ENCODE data around the gene TAOK1. TPM values are rescaled to one million over a fixed set of nuclear protein-coding genes. Genes with fewer than 3 reads are reported as not detected.

TAOK1 gene
- total RNA-seq, 1 experiment from 2014 or later: 56.3 TPM

DNA sequence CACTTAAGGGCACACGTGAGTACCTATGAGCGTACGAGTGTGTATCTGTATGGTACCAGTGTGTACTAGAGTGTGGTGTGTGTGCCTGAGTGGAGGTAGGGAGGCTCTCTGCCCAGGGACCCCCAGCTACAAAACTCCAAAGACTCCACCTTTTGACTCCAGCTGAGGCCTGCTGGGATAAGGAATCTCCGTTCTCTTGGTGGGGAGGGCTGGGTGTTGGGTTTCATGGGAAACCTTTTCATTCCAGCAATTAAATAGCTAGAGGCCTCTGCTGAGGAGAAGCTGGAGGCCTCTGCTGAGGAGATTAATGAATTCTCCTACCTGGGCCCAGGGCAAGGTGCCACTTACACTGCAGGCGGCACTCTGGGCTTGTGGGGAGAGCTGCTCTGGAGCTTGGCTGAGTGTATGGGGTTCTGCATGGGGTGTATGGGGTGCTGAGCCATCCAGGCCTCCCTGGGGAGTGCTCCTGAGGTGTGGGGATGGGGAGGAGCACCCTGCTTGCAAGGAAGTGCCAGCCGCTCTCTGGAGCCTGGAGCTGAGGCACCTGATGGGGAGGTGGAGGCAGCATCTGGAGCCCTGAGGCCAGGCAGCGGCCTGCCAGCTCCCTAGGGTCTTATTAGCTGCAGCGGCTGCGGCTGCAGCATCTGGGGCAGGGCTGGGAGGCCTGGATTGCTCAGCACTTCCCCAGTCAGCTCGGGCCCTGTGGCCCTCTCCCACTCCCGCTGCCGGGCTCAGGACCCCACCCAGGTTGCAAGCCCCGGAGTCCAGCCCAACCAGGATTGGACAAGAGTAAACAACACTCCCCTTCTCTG is 207.4 kb downstream of the TAOK1 start:
- H3K27ac ChIP-seq (ENCODE audit: low read depth, low read length): no peak overlapping the region
- H3K9me2 ChIP-seq (ENCODE audit: insufficient read depth): no peaks in the 10 kb centered on the region
- H3K4me2 ChIP-seq (ENCODE audit: low read length): no peak overlapping the region
- RAD21 ChIA-PET (ENCODE audit: low non-redundant PET in 1 of 2, low total read pairs in 2 of 2, uncharacterized antibody in 2 of 2, unreplicated experiment in 2 of 2): no interaction called here
- H3K9me3 ChIP-seq (ENCODE audit: control insufficient read depth in 1 of 2, insufficient read depth in 1 of 2, low read depth in 1 of 2, low read length in 2 of 2): no peaks in the 10 kb centered on the region
- CTCF ChIA-PET: interaction anchor here (2.1 kb wide), 1 partner anchor 20 kb away, joined by 11 read pairs; no protein-coding TSS in a partner anchor
- H3K4me1 ChIP-seq (ENCODE audit: control insufficient read depth in 1 of 2, insufficient read depth in 2 of 2, low read length in 2 of 2): peaks cover 12 to 27% of the 10 kb centered on the region in 2 experiments
- DNase-seq (ENCODE audit: low read depth, low spot score) (no peak), ATAC-seq (no peak)
- BruUV-seq (replicated peaks): no TSS peak
- no peaks in the 10 kb centered on the region for H3K27me3 ChIP-seq (ENCODE audit: insufficient read depth, low read length)
- H3K9ac ChIP-seq (ENCODE audit: low read length): no peak overlapping the region
- peaks cover 56% of the 10 kb centered on the region for H3K79me2 ChIP-seq (ENCODE audit: insufficient read depth, low read length)
- intact Hi-C loops (cut with micrococcal nuclease): loop anchor here (10.0 kb wide), 1 partner anchor 453 kb away; no protein-coding TSS in a partner anchor
- H4K20me1 ChIP-seq (ENCODE audit: insufficient read depth): no peaks in the 10 kb centered on the region
- H3K36me3 ChIP-seq (ENCODE audit: control insufficient read depth in 1 of 2, insufficient read depth in 2 of 2, low read length in 2 of 2): no peaks in the 10 kb centered on the region
- no peak overlapping the region for H3K4me3 ChIP-seq (replicated peaks in 1 of 2; ENCODE audit: low read depth in 1 of 2, low read length in 2 of 2)
- POLR2A ChIA-PET: no interaction called here
- H2AFZ ChIP-seq (ENCODE audit: low read depth, low read length, poor library complexity, severe bottlenecking): no peak overlapping the region
- TF ChIP-seq CTCF (IDR thresholded peaks at IDR 0.05 in 2 of 3, conservative IDR thresholded peaks at IDR 0.05 in 1 of 3; ENCODE audit: borderline replicate concordance in 1 of 3, insufficient read depth in 1 of 3, low read depth in 2 of 3, low read length in 2 of 3): no peak
- no peak for TF ChIP-seq FOSL1 (IDR thresholded peaks at IDR 0.05; ENCODE audit: low read depth)
- no peak for TF ChIP-seq YY1 (IDR thresholded peaks at IDR 0.05; ENCODE audit: extremely low read depth, insufficient replicate concordance, low read depth, low read length)

Other genes starting within 250 kb of the TAOK1 start
- 37.2 TPM for gene MYO18A, start 210.0 kb upstream of the TAOK1 start, total RNA-seq (2021; ENCODE audit: unreplicated experiment)
- not detected for gene CRYBA1, start 143.5 kb upstream of the TAOK1 start, total RNA-seq (2021; ENCODE audit: unreplicated experiment)
- gene NUFIP2, start 96.2 kb upstream of the TAOK1 start, total RNA-seq (2021; ENCODE audit: unreplicated experiment): 66.5 TPM
- 8.2 TPM for gene ABHD15, start 176.7 kb downstream of the TAOK1 start, total RNA-seq (2021; ENCODE audit: unreplicated experiment)
- gene TP53I13, start 178.3 kb downstream of the TAOK1 start, total RNA-seq (2021; ENCODE audit: unreplicated experiment): 33.3 TPM
- gene GIT1, start 199.3 kb downstream of the TAOK1 start, total RNA-seq (2021; ENCODE audit: unreplicated experiment): 76.5 TPM
- 27.4 TPM for gene ANKRD13B, start 202.8 kb downstream of the TAOK1 start, total RNA-seq (2021; ENCODE audit: unreplicated experiment)
- 8.7 TPM for gene CORO6, start 232.5 kb downstream of the TAOK1 start, total RNA-seq (2021; ENCODE audit: unreplicated experiment)

All from HCT116 (cell line).